GM18867 (cell line): Measurements from ENCODE around the gene MTA2.

Experiments
- ATAC-seq: cut with Tn5 transposase; IDR thresholded peaks from one replicate; pipeline ENCODE4 v1.9.1; 2021; ENCODE audit warnings: mild to moderate bottlenecking, moderate library complexity; ENCODE audit not compliant: unreplicated experiment

Gene MTA2

GRCh38 chr11:62547691-62548281 lies 53.9 kb downstream of the MTA2 start:
- ATAC-seq: no peak

- no peak for ATAC-seq
Measured at GRCh38 chr11:62546929-62547625, 54.6 kb downstream of the MTA2 start.

- ATAC-seq: no peak
Measured at GRCh38 chr11:62546244-62546928, 55.3 kb downstream of the MTA2 start, which contains the start of gene AHNAK. Gene AHNAK, minus strand, starts transcription at chr11:62546806. Its CDS starts 10,708 bp downstream, at chr11:62536098.

DNA sequence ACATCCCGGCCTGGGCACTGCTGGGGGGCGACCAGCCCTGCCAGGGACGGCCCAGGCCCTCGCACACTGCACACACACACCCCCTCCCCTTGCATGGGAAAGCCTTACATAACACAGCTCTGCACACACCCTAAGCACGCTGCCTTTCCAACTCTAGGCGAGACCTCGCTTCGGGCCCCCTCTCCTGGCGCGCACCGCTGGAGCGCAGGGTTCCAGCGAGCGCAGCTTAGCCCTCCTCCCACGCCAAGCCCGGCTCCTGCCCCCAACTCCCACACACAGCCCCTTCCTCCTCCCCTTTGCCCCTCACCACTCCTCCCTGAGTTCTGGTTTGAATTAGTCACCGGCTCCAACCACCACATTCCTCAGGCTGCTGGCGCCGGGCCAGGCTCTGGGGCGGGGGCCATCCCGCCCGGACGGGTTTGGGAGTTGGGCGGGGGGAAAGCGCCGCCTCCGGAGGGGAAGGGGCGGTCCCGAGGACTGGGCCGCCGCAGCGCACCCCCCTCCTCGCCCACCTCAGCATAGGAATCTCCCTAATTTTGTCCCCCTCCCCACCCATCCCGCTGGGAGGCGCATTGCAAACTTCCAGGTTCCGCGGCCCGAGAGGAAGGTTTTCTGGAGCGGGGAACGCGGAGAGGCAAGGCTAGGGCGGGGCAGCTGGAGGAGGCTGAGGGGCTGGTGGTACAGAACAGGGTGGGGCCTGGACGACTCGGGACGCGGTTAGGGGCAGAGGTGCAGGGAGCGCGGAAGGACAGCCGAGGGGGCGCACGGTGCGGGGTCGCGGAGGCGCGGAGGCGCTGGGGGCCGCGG lies 56.0 kb downstream of the MTA2 start:
- ATAC-seq: no peak

DNA sequence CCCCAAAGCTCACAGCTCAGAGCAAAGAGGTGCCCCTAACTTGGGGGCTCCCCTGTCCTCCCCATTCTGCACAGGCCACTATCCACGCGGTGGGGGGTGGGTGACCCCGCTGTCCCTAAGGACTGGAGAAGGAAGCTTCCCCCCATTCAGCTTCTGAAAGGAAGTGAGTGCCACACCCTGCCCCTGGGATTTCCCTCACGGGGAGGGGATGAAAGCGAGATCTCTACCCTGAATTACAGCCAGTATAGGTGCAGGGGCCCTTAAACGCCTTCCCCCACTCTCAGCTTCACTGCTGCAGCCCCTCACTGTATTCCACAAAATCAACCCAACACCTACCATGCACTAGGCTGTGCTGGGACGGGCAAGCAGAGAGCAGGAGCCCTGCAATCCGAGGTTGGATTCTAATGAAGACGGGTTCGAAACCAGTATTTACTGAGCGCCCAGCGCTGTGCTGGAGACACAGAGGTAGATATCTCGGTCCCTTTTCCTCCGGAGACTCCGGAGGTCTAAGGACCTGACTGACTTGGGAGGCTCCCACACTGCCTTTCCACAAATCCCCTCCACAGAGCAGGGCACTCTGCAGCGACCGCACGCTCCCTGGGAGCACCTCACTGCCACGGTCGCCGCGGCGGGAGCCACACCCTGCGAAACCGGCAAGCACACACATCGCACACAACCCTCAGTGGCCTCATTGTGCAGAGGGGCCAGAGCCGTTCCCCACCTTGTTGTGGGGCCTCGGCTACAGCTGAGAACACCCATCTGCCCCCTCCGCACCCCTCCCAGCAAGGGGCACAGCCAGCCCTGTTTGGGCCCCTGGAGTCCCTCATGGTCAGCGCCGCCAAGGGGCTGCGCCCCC lies 56.9 kb downstream of the MTA2 start:
- no peak for ATAC-seq

DNA sequence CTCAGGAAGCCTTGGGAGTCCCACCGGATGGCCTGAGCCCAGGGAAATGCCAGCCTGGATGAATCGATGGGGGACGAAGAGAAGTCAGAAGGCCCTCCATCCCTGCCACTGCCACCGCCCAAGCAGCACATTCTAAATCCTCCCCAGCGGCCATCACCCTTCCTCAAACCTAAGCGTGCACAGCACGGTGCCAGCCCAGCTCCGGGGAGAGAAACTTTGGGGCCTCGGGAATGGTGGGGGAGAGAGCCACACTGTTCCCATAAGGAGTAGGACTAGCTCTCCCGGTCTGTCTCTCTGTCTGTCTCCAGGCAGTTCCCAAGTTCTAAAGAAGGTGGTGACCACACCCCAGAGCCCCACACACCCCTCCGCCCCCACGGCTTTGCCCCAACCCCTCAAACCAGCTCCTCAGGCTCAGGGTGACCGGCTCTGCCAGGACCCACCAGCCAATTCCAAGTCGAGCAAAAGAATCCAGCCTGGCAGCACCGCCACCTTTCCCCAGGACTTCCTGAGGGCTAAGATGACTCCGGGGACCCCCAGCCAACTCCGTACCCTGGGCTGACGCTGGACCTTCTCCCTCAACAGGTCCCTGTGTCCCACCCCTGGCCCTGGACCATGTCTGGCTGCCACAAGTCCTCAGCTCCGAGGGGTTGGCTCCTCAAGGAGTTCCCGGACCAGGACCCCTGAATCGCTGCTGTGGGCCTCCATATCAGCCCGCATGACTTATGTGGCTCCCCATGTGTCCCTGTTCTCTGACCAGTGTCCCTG lies 57.8 kb downstream of the MTA2 start:
- no peak for ATAC-seq
